ENCODE measurements around the gene NCAPD2.
"Not testable (repeated sequence)": the region's sequence is repeated elsewhere in the genome, so short reads cannot be mapped to it uniquely, and the experiment has no call there.

Gene NCAPD2

GRCh38 chr12:6553051-6553868 is 59.4 kb downstream of the NCAPD2 start:
- Histone ChIP-seq H3K4me1 (ENCODE audit: insufficient read depth, insufficient read length) (peaks cover 48% of the 10 kb centered on the region), H3K27me3 (ENCODE audit: insufficient read depth, insufficient read length) (no peaks in the 10 kb centered on the region), H3K9ac (ENCODE audit: insufficient read length, low read depth) (peak overlapping the region; percentile 57), H3K4me3 (ENCODE audit: insufficient read length, low read depth) (no peak overlapping the region), H3K9me3 (ENCODE audit: insufficient read depth, low read length) (no peaks in the 10 kb centered on the region), H3K36me3 (ENCODE audit: insufficient read depth, insufficient read length, low read length) (peaks cover 78% of the 10 kb centered on the region)
- TF ChIP-seq ZNF274 (IDR thresholded peaks at IDR 0.05; ENCODE audit: low read depth, low read length): no peak
- no peak for DNase-seq (ENCODE audit: low read depth, low spot score)

GRCh38 chr12:6554168-6555017 is 60.5 kb downstream of the NCAPD2 start:
- Histone ChIP-seq H3K36me3 (ENCODE audit: insufficient read depth, insufficient read length, low read length) (peaks cover 76% of the 10 kb centered on the region), H3K9ac (ENCODE audit: insufficient read length, low read depth) (peak overlapping the region; percentile 98), H3K9me3 (ENCODE audit: insufficient read depth, low read length) (no peaks in the 10 kb centered on the region), H3K4me1 (ENCODE audit: insufficient read depth, insufficient read length) (peaks cover 39% of the 10 kb centered on the region), H3K4me3 (ENCODE audit: insufficient read length, low read depth) (peak overlapping the region; percentile 90), H3K27me3 (ENCODE audit: insufficient read depth, insufficient read length) (no peaks in the 10 kb centered on the region)
- peak; percentile 99 for DNase-seq (ENCODE audit: low read depth, low spot score)
- TF ChIP-seq ZNF274 (IDR thresholded peaks at IDR 0.05; ENCODE audit: low read depth, low read length): no peak
- no peak for TF ChIP-seq YY1 (IDR thresholded peaks at IDR 0.05; ENCODE audit: insufficient read depth, insufficient read length)
- TF ChIP-seq SUZ12 (IDR thresholded peaks at IDR 0.05; ENCODE audit: extremely low read depth, insufficient read depth, insufficient read length): no peak

GRCh38 chr12:6555018-6555691 is 61.3 kb downstream of the NCAPD2 start:
- H3K9me3 ChIP-seq (ENCODE audit: insufficient read depth, low read length): no peaks in the 10 kb centered on the region
- H3K4me1 ChIP-seq (ENCODE audit: insufficient read depth, insufficient read length): peaks cover 33% of the 10 kb centered on the region
- TF ChIP-seq YY1 (IDR thresholded peaks at IDR 0.05; ENCODE audit: insufficient read depth, insufficient read length) (no peak), SUZ12 (IDR thresholded peaks at IDR 0.05; ENCODE audit: extremely low read depth, insufficient read depth, insufficient read length) (no peak), ZNF274 (IDR thresholded peaks at IDR 0.05; ENCODE audit: low read depth, low read length) (no peak)
- DNase-seq (ENCODE audit: low read depth, low spot score): no peak
- peak overlapping the region; percentile 98 for H3K9ac ChIP-seq (ENCODE audit: insufficient read length, low read depth)
- peaks cover 76% of the 10 kb centered on the region for H3K36me3 ChIP-seq (ENCODE audit: insufficient read depth, insufficient read length, low read length)
- no peaks in the 10 kb centered on the region for H3K27me3 ChIP-seq (ENCODE audit: insufficient read depth, insufficient read length)
- peak overlapping the region; percentile 90 for H3K4me3 ChIP-seq (ENCODE audit: insufficient read length, low read depth)

GRCh38 chr12:6556496-6556817 is 62.6 kb downstream of the NCAPD2 start:
- DNase-seq (ENCODE audit: low read depth, low spot score); H3K27me3 ChIP-seq (ENCODE audit: insufficient read depth, insufficient read length); H3K4me3 ChIP-seq (ENCODE audit: insufficient read length, low read depth); H3K9me3 ChIP-seq (ENCODE audit: insufficient read depth, low read length): not testable (repeated sequence)
- Histone ChIP-seq H3K4me1 (ENCODE audit: insufficient read depth, insufficient read length) (peaks cover 20% of the 10 kb centered on the region), H3K36me3 (ENCODE audit: insufficient read depth, insufficient read length, low read length) (peaks cover 76% of the 10 kb centered on the region), H3K9ac (ENCODE audit: insufficient read length, low read depth) (peak overlapping the region; percentile 23)

- TF ChIP-seq ZNF274 (IDR thresholded peaks at IDR 0.05; ENCODE audit: low read depth, low read length) (no peak), YY1 (IDR thresholded peaks at IDR 0.05; ENCODE audit: insufficient read depth, insufficient read length) (no peak), SUZ12 (IDR thresholded peaks at IDR 0.05; ENCODE audit: extremely low read depth, insufficient read depth, insufficient read length) (no peak)
- Histone ChIP-seq H3K27me3 (ENCODE audit: insufficient read depth, insufficient read length) (no peaks in the 10 kb centered on the region), H3K36me3 (ENCODE audit: insufficient read depth, insufficient read length, low read length) (peaks cover 76% of the 10 kb centered on the region), H3K9ac (ENCODE audit: insufficient read length, low read depth) (peak overlapping the region; percentile 23), H3K9me3 (ENCODE audit: insufficient read depth, low read length) (no peaks in the 10 kb centered on the region), H3K4me1 (ENCODE audit: insufficient read depth, insufficient read length) (peaks cover 16% of the 10 kb centered on the region), H3K4me3 (ENCODE audit: insufficient read length, low read depth) (no peak overlapping the region)
- DNase-seq (ENCODE audit: low read depth, low spot score): no peak
Observed at GRCh38 chr12:6556857-6557256, 63.0 kb downstream of the NCAPD2 start.

- not testable (repeated sequence) for H3K9ac ChIP-seq (ENCODE audit: insufficient read length, low read depth); H3K27me3 ChIP-seq (ENCODE audit: insufficient read depth, insufficient read length); H3K4me3 ChIP-seq (ENCODE audit: insufficient read length, low read depth); H3K4me1 ChIP-seq (ENCODE audit: insufficient read depth, insufficient read length); H3K9me3 ChIP-seq (ENCODE audit: insufficient read depth, low read length)
- peak; percentile 93 for DNase-seq (ENCODE audit: low read depth, low spot score)
- peaks cover 77% of the 10 kb centered on the region for H3K36me3 ChIP-seq (ENCODE audit: insufficient read depth, insufficient read length, low read length)
Observed at GRCh38 chr12:6558014-6558760, 64.3 kb downstream of the NCAPD2 start.

GRCh38 chr12:6559500-6559899 is 65.6 kb downstream of the NCAPD2 start:
- no peak overlapping the region for H3K9ac ChIP-seq (ENCODE audit: insufficient read length, low read depth)
- no peak for DNase-seq (ENCODE audit: low read depth, low spot score)
- TF ChIP-seq YY1 (IDR thresholded peaks at IDR 0.05; ENCODE audit: insufficient read depth, insufficient read length) (no peak), SUZ12 (IDR thresholded peaks at IDR 0.05; ENCODE audit: extremely low read depth, insufficient read depth, insufficient read length) (no peak), ZNF274 (IDR thresholded peaks at IDR 0.05; ENCODE audit: low read depth, low read length) (no peak)
- no peak overlapping the region for H3K4me3 ChIP-seq (ENCODE audit: insufficient read length, low read depth)
- no peaks in the 10 kb centered on the region for H3K9me3 ChIP-seq (ENCODE audit: insufficient read depth, low read length)
- H3K4me1 ChIP-seq (ENCODE audit: insufficient read depth, insufficient read length): no peaks in the 10 kb centered on the region
- no peaks in the 10 kb centered on the region for H3K27me3 ChIP-seq (ENCODE audit: insufficient read depth, insufficient read length)
- peaks cover 82% of the 10 kb centered on the region for H3K36me3 ChIP-seq (ENCODE audit: insufficient read depth, insufficient read length, low read length)

All from NT2/D1 (cell line).